MCF 10A (cell line): ENCODE measurements around the gene PTPRT. TPM values are rescaled to one million over a fixed set of nuclear protein-coding genes. Genes with fewer than 3 reads are reported as not detected.

ENCODE experiments used
- BruUV-seq: library from RNA; stranded (reverse); fragments of 400-500 nt; replicated peaks from 2 replicates; lab custom pipeline; 2021; lab: Mats Ljungman, UMichigan
- CTCF ChIA-PET: fragments of 300-600 bp; sonication (Branson Sonifier 250); formaldehyde crosslinking; extraction: SDS; loops from one replicate; lab custom pipeline; 2021; ENCODE audit warnings: antibody characterized with exemption, inconsistent platforms; lab: Yijun Ruan, JAX
- POLR2A ChIA-PET: fragments of 300-600, 350-650 bp; sonication (Branson Sonifier 250); formaldehyde crosslinking; extraction: SDS; loops from one replicate; lab custom pipeline; 2020; ENCODE audit warnings: antibody characterized with exemption, inconsistent platforms; lab: Yijun Ruan, JAX
- DNase-seq: peaks from one replicate; pipeline ENCODE4 v3.0.0-alpha.2; 2018; ENCODE audit not compliant: unreplicated experiment
- H3K27ac Mint-ChIP-seq: one replicate; pipeline ENCODE4 v1.8.0; 2022; ENCODE audit warnings: mild to moderate bottlenecking, low read depth, mixed read lengths; ENCODE audit not compliant: unreplicated experiment
- H3K27me3 Mint-ChIP-seq: one replicate; pipeline ENCODE4 v1.8.0; 2022; ENCODE audit warnings: mixed read lengths; ENCODE audit not compliant: insufficient read depth, unreplicated experiment
- H3K36me3 Mint-ChIP-seq: one replicate; pipeline ENCODE4 v1.8.0; 2022; ENCODE audit warnings: mild to moderate bottlenecking, moderate library complexity, mixed read lengths; ENCODE audit not compliant: insufficient read depth, unreplicated experiment
- H3K4me1 Mint-ChIP-seq: one replicate; pipeline ENCODE4 v1.8.0; 2022; ENCODE audit warnings: mixed read lengths; ENCODE audit not compliant: insufficient read depth, unreplicated experiment
- H3K4me3 Mint-ChIP-seq: one replicate; pipeline ENCODE4 v1.8.0; 2022; ENCODE audit warnings: mild to moderate bottlenecking, moderate library complexity, mixed read lengths; ENCODE audit not compliant: unreplicated experiment
- H3K9me3 Mint-ChIP-seq: one replicate; pipeline ENCODE4 v1.8.0; 2022; ENCODE audit warnings: mixed read lengths; ENCODE audit not compliant: unreplicated experiment
- CTCF ChIP-seq: fragments of 200-600 bp; IDR thresholded peaks from one replicate; pipeline ENCODE4 v1.8.0; 2022; ENCODE audit warnings: antibody characterized with exemption, mild to moderate bottlenecking; ENCODE audit not compliant: unreplicated experiment
- intact Hi-C: fragments of 100-400 bp; cut with micrococcal nuclease; formaldehyde crosslinking; loops from 2 replicates; pipeline ENCODE4 v1.14.1; 2022
- total RNA-seq: library from RNA; stranded (reverse); gene quantifications from 2 replicates; pipeline ENCODE4 v1.2.3, GENCODE V29; 2022

The PTPRT gene
- total RNA-seq, 1 experiment from 2014 or later, result not detected

GRCh38 chr20:42181064-42181463, 1008.6 kb downstream of the PTPRT start:
- BruUV-seq, result no TSS peak
- no peaks in the 10 kb centered on the region for H3K4me1 Mint-ChIP-seq
- CTCF ChIA-PET, result no interaction called here
- no peaks in the 10 kb centered on the region for H3K27me3 Mint-ChIP-seq
- POLR2A ChIA-PET, result no interaction called here
- no peak for TF ChIP-seq CTCF
- H3K9me3 Mint-ChIP-seq, result peaks cover 42% of the 10 kb centered on the region
- DNase-seq, result no peak
- intact Hi-C loops, result no loop called here
- H3K4me3 Mint-ChIP-seq, result no peak overlapping the region
- no peaks in the 10 kb centered on the region for H3K36me3 Mint-ChIP-seq
- H3K27ac Mint-ChIP-seq, result no peak overlapping the region

- peaks cover 30% of the 10 kb centered on the region for H3K9me3 Mint-ChIP-seq
- no TSS peak for BruUV-seq
- H3K27ac Mint-ChIP-seq, result no peak overlapping the region
- intact Hi-C loops, result no loop called here
- CTCF ChIA-PET, result interaction anchor here (0.5 kb wide), 1 partner anchor 152 kb away, joined by 3 read pairs; no protein-coding TSS in a partner anchor
- TF ChIP-seq CTCF, result no peak
- POLR2A ChIA-PET, result no interaction called here
- no peaks in the 10 kb centered on the region for H3K36me3 Mint-ChIP-seq
- H3K4me3 Mint-ChIP-seq, result no peak overlapping the region
- no peak for DNase-seq
- H3K27me3 Mint-ChIP-seq, result no peaks in the 10 kb centered on the region
- no peaks in the 10 kb centered on the region for H3K4me1 Mint-ChIP-seq
Measured at GRCh38 chr20:42179768-42180167, 1009.9 kb downstream of the PTPRT start.

GRCh38 chr20:42173440-42173839, 1016.3 kb downstream of the PTPRT start:
- no peak for DNase-seq
- ChIA-PET CTCF (no interaction called here), POLR2A (no interaction called here)
- Mint-ChIP-seq H3K27ac (no peak overlapping the region), H3K4me3 (no peak overlapping the region), H3K36me3 (no peaks in the 10 kb centered on the region), H3K9me3 (peaks cover 19% of the 10 kb centered on the region), H3K27me3 (no peaks in the 10 kb centered on the region), H3K4me1 (no peaks in the 10 kb centered on the region)
- BruUV-seq, result no TSS peak
- intact Hi-C loops, result no loop called here
- no peak for TF ChIP-seq CTCF

GRCh38 chr20:42164121-42164890, 1025.4 kb downstream of the PTPRT start:
- Mint-ChIP-seq H3K9me3 (peaks cover 53% of the 10 kb centered on the region), H3K4me3 (no peak overlapping the region), H3K4me1 (no peaks in the 10 kb centered on the region), H3K36me3 (no peaks in the 10 kb centered on the region), H3K27me3 (no peaks in the 10 kb centered on the region), H3K27ac (no peak overlapping the region)
- CTCF ChIA-PET, result no interaction called here
- TF ChIP-seq CTCF, result no peak
- intact Hi-C loops, result no loop called here
- POLR2A ChIA-PET, result no interaction called here
- BruUV-seq, result no TSS peak
- DNase-seq, result no peak
